NAMALWA (cell line): ENCODE data around the gene SHC2.
"Not testable (repeated sequence)": the region's sequence is repeated elsewhere in the genome, so short reads cannot be mapped to it uniquely, and the experiment has no call there.

Experiments used
- DNase-seq: peaks from one replicate; pipeline ENCODE4 v3.0.0-alpha.2; 2015; ENCODE audit warnings: low spot score

Gene SHC2

DNA sequence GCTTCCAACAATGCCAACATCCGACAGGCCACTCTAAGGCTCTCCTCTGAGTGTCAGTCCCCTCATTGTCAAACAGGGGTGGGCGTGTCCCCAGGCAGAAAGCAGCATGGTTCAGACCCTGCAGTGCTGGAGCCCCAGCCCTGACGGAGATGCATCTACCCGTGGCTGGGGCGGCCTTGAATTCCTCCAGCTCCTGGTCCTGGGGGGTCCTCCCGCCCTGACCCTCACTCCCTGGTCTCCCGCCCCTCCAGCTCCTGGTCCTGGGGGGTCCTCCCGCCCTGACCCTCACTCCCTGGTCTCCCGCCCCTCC is 38.0 kb downstream of the SHC2 start:
- not testable (repeated sequence) for DNase-seq

DNA sequence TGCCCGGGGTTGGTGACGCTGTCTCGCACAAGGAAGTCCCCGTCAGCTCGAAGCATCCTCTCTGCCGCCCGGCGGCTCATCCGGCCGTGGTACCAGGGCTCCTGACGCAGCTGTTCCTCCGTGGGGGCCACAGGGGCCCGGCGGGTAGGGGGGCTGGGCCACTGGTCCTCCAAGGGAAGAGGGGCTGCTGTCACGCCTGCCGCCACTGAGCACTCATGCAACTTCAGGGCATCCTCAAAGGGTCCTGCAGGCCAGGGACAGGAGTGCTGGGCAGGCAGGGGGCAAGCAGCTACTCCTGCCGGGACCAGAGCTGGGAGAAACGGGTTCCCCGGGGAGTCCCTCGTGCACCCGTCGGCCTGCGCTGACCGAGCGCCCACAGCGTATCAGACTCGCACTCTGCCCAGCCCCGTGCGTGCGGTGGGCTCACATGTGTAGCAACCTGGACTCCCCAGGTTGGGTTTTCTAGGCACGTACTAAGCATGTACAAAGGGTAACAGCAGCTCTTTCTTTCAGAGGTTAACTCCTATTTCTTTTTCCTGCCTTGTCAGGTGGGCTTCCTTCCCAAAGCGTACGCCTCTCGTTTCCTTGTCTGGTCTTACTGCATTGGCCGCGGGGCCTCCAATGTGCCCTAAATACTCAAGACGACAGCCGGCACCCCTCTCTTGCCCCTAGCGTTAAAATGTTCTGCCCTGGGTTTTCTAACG is 38.5 kb downstream of the SHC2 start:
- no peak for DNase-seq

DNA sequence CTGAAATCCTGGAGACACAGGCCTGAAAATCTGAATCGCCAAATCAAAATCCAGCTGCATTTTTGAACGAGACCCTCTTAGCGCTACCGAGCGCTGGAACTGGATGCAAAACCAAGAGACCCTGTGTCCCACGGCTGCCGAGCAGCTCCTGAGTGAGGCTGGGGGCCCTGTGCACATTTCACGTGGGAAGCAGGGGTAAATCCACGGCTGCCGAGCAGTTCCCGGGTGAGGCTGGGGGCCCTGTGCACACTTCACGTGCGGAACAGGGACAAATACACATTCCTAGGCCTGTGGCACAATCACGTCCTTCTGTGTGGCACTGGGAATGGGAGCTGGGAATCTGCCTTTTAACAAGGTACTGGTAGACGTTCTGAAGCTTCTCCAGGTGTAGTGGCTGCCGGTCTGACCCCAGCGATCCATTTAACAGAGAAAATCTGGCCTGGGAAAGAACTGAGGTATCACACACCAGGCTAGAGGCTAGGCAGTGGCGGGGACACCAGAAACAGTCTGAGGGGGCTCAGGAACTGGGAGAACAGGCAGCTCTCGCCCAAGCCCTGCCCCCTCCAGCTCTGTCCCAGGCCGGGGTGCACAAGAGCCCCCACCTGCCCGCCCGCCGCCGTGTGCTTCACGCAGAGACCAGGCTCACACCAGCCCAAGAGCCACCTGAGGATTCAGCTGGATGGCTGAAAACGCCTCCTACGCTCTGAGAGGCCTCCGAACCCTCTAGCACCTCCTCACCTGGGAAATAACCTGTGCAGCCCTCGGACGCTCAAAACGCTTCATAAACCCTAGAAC is 40.9 kb downstream of the SHC2 start:
- no peak for DNase-seq

DNA sequence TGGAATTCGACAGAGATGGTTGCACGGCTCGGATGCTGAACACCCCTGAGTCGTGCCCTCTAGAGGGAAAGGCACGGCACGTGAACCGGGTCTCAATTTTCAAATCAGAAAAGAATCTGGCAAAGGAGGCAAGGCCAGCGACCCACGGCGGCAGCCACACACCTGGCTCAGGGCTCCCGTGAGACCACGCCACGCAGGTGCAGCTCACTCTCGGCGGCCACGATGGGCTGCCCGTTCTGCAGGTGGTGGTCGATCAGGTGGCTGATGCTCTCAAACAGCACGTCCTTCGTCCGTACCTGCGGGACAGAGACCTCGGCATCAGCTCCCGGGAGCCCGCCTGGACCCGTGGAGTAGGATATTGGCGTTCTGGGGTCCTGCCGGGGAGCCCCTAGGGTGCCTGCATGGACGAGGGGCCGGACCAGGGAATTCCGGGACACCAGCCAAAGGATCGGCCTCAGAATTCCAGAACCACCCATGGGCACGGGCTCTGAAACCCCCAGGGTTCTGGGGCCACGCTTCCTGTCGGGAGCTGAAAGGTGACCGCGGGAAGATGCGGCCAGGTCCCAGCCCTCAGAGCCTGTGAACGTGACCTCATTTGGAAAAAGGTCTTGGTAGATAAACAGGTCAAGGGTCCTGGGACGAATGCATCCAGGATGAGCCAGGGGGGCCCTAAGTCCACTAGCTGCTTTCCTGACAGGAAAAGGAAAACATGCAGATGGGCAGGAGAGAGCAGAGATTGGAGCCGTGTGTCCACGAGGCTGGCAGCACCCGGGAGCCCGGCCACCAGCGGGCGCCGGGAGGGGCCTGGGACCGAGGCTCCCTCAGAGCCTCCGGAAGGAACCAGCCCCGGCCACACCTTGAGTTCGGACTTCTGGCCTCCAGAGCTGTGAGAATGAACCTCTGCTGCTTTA is 41.8 kb downstream of the SHC2 start:
- no peak for DNase-seq

DNA sequence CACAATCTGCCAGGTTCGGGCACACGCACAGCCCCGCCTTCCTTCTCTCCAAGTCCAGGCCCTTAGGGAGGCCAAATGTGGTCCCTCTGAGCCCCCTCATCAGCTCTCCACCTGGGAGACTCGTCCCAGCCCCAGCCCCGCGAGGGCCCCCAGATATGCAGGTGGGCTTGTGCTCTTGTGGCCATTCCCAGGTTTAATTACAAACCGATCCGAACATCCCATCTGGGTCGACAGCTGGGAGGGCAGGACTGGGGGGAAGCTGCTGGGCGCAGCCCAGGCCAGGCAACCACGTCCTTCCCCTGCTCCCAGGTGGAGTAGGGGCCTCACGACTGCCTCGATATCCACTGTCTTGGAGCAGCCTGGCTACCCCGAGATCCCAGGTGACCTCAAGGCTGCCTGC is 44.4 kb downstream of the SHC2 start:
- DNase-seq = no peak

DNA sequence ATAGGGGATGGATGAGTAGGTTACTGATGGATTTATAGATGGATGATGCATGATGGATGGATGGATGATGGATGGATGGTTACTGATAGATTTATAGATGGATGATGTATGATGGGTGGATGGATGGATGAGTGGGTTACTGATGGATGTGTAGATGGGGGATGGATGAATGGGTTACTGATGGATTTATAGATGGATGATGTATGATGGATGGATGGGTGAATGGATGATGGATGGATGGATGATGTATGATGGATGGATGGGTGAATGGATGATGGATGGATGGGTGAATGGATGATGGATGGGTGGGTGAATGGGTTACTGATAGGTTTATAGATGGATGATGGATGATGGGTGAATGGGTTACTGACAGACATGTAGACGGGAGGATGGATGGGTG is 45.5 kb downstream of the SHC2 start:
- no peak for DNase-seq

DNA sequence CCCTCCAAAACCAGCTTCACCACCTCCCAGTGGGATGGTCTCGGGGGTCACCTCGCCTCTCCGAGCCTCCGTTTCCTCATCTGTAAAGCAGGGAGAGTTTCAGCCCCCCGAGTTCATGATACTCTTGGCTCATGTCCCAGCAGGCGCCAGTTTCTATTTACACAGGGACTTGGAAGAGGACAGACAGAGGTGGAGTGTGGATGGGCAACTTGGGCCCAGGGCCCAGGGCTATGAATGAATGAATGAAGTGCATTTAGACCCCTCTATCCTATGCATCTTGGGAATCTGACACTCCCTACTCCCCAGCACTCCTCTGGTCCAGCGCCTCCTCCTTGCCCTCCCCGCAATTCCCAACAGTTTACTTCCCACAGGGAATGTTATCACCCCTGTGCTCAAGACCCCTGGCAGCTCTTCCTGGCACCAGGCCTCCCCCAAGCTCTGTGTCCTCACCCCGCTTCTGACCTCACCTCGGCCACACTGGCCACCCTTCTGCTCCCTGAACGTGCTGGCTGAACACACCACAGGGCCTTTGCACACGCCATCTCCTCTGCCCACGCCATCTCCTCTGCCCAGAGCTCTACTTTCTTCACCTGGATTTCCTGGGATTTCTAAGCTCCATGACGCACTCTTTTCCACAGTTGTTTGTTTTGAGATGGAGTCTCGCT is 46.9 kb downstream of the SHC2 start:
- no peak for DNase-seq

DNA sequence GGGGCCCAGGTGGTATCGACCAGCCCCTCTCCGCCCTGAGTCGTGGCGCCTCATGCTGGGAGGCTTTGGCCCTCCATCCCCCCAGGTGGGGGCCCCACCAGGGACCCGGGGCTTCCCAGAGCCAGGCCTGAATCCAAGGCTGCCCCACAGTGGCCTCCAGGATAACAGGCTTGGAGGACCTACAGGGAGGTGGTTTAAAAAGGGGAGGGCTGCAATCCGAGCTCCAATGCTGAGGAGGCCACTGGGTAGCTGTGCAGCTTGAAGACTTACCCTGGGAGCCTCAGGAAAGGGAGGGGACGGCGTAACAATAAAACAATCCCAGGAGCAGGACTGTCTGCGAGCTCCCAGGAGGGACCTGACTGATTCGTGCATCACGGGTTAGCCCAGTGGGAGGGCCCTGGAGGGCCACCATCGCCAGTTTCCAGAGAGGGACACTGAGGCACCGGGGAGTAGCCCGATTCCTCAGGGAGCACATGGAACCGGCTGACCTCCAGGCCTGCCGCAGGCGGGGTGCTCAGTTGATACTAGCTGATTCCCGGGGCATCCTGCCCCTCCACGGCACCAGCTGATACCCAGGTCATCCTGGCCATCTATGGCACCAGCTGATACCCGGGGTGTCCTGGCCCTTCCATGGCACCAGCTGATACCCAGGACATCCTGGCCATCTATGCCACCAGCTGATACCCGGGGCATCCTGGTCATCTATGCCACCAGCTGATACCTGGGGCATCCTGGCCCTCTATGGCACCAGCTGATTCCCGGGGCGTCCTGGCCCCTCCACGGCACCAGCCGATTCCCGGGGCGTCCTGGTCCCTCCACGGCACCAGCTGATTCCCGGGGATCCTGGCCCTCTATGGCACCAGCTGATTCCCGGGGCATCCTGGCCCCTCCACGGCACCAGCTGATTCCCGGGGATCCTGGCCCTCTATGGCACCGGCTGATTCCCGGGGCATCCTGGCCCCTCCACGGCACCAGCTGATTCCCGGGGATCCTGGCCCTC is 48.2 kb downstream of the SHC2 start:
- DNase-seq = no peak

DNA sequence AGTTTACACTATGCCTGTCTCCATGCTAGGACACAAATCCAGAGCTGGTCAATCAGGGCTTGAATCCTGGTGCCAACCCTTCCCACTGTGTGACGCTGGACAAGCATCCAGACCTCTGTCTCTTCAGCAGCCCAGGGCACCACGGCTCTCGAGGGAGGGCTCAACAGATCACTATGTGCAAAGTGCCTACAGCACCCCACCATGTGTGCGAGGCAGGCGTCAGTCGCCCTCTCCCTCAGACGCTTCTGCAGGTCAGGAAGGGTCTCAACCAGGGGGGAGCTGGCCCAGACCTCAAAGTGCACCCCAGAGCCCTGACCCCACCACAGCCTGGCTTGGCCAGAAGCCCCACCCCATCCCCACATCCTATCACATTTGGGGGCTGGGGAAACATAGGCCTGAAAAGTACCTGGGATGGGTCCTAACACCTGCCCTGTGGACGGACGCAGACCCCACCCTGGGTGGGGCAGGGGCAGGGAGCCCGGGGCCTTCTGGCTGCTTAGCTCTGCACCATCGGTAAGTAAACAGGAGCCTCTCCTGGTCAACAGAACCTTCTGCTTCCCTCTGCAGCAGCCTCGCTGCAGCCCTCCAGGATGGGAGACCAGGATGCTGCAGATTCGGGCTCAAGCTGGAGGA is 49.0 kb downstream of the SHC2 start:
- DNase-seq = no peak

DNA sequence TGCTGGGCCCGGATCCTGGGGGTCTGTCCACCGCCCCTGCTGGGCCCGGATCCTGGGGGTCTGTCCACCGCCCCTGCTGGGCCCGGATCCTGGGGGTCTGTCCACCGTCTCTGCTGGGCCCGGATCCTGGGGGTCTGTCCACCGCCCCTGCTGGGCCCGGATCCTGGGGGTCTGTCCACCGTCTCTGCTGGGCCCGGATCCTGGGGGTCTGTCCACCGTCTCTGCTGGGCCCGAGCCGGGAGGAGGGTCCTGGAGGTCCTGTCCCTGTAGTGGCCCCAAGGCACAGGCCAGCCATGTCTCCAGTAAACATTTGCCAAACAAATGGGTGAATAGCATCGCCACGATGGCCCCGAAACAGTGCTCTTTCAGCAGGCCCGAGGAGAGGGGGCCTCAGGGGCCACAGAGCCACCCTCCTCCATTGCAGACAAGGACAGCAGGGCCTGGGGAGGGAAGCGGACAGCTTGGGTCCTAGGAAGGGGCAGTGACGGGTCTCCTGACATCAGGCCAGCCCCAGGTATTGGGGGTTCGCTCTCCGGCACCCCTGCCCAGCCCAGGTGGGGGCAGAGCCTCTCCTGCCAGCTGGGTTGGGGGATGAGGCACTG is 49.6 kb downstream of the SHC2 start:
- DNase-seq = not testable (repeated sequence)

DNA sequence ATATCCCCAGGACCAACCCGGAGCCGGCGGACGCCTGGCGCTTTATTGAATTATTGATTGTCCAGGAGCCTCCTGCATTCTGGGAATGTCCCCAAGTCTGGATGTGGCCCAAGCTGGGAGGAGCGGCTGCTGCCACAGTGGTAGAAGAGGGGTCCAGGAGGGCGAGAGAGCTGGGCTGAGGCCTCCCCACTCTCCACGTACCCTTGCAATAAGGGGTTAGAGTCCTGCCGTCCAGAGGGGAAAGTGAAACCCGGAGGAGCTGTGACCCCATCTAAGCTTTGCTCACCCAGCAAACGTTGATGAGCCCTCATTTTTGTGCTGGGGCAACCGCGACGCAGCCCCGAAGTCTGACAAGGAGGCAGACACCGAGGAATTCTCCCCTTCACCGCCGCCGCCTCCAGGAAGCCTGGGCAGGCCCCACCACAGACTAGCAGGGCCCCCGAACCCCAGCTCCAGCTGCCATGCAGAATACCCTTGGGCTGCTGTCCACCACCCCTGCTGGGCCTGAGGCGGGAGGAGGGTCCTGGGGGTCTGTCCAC is 50.5 kb downstream of the SHC2 start:
- DNase-seq = no peak

DNA sequence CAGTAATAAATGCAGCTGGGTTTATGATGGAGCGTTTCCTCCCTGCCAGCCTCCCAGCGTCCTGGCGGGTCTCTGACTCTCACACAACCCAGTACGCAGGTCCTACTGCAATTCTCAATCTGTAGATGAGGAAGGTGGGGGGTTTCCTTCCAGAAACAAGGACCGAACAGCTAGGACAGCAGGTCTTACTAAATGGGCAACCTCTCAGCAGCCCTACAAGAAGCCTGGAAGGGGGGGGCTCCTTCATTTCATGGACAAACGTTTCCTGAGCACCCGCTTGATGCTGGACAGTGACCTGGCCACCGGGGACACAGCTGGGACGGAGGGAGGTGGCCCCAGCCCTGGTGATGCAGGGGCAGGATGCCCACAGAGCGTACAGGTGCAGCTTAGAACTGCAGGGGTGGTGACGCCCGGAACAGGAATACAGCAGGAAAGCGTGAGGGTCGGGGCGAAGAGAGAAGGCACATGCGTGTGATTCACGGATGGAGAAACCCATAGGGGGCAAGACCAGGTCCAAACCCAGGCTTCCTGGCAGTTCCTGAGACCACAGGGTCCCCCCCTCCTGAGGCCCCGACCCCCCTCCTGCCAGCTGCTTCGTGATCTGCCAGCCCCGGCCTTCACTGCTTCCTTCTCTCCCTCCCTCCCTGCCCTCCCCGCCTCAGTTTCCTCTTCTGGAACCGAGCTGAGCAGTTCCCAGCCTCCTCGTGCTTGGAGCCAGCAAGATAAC is 51.2 kb downstream of the SHC2 start:
- peak; percentile 27 for DNase-seq

DNA sequence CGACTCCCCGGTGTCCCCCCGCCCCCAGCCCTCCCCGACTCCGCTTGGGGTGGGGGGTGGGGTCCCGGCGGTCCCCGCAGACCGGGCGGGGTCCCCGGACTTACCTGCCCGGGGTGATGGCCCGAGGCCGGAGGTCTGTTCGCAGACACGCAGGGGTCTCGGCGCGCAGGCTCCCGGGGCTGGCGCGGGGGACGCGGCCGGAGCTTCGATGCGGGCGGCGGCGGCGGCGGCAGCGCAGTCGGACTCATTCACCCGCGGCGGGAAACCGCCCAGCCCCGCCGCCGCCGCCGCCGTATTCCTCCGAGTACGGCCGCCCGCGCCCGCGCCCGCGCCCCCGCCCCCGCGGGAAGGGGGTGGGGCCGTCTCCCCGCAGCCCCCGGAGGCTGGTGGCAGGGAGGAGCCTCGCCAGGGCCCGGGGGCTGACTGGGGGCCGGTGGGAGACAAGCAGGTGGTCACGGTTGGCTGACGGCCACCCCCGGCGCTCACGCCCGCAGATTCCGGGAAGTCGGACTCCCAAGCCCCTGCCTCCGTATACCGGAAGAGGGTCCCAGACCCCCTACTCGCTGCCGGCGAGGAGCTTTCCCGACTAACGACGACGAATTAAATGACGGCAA is 51.8 kb downstream of the SHC2 start, which contains the start of gene C2CD4C:
TSS of gene C2CD4C (minus strand) at position 246 of the 614 bp plus-strand sequence. CDS start 786 bp downstream, outside the sequence.
- DNase-seq = peak; percentile 35

DNA sequence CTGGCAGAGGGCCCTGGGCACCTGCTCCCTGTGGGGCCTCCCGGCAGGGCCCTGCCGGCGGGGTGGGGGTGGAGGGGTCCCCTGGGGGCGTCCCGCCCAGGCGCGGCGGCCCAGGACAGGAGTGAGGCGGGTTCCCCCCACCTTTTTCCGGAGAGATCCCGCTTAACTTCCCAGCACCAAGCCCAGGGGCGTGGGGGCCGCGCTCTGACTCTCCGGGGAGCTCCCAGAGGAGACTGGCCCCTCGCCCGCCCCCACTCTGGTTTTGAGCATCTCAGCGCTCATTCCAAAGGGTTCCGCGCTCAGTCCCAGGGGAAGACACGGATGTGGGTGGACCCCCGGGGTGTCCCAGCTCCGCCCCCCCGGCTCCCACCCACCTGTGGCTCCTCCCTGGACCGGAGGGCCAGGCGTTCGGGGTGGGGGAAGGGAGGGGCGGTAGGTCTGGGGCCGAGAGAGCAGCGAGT is 52.4 kb downstream of the SHC2 start:
- no peak for DNase-seq

DNA sequence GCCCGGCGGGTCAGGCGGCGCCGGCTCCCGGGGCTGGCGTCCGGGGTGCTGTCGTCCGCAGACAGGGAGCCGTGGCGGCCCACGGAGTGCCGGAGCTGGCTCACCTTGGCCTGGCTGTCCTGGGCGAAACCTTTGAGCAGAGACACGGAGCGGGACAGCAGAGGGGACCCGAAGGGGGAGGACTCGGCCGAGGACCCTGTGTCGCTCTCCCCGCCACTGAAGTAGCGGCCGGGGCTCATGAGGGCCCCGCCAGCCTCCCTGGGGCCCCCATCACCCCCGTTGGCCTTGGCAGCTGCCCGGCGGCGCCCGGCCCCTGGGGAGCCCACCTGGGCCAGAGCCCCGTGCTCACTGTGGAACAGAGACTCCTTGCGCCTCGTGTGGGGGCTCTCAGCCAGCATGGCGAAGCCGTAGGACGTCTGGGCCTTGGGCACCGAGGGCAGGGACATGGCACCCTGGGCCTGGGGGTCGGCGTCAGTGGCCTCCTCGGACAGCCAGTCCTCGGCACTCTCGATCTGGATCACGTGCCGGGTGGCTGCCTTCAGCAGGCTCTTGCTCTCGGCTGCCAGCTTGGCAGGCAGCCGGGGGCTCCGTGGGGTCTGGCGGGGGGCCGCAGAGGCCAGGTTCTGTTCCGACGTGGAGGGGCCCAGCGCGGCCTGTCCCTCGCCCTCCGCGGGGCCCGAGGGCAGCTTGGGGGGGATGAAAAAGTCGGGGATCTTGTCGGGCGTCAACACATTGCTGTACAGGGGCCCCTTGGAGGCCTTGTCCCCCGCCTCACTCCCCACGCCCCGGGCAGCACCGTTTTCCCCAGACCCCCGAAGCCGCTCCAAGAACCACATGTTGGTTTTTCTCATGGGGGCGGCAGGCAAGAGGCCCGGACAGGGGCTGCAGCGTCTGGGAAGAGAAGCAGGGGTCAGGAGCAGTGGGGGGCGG is 53.1 kb downstream of the SHC2 start:
- no peak for DNase-seq

DNA sequence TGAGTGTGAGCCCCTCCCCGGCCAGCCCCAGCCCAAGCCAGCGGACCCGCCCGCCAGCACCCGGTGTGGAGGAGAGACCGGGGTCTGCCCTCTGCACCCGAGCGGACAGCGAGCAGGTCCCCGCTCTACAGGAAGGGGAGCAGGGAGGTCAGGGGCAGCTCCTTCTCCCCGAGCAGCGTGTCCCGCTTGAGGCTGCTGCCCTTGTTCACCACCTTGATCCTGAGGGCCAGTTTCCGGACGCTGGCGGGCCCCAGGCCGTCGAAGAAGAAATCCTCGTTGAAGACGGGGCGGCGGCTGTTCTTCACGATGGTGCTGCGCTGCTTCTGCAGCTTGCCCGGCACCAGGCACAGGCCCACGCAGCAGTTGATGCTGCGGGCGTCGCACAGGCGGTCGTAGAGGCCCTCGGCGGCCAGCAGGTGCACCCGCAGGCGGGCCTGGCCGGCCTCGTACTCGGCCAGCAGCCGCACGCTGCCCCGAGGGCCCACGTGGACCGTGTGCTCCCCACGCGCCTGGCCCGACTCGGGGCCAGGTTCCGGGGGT is 53.8 kb downstream of the SHC2 start:
- no peak for DNase-seq
